ENCODE data around the gene ZNF579. TPM values are rescaled to one million over a fixed set of nuclear protein-coding genes. Genes with fewer than 3 reads are reported as not detected.
A peak's percentile ranks its signal among the peaks of the same experiment; 100 is the strongest.

Gene ZNF579
- total and polyA plus RNA-seq, 7 experiments from 2014 or later = 0.50 to 11.0 (median 6.1) TPM

DNA sequence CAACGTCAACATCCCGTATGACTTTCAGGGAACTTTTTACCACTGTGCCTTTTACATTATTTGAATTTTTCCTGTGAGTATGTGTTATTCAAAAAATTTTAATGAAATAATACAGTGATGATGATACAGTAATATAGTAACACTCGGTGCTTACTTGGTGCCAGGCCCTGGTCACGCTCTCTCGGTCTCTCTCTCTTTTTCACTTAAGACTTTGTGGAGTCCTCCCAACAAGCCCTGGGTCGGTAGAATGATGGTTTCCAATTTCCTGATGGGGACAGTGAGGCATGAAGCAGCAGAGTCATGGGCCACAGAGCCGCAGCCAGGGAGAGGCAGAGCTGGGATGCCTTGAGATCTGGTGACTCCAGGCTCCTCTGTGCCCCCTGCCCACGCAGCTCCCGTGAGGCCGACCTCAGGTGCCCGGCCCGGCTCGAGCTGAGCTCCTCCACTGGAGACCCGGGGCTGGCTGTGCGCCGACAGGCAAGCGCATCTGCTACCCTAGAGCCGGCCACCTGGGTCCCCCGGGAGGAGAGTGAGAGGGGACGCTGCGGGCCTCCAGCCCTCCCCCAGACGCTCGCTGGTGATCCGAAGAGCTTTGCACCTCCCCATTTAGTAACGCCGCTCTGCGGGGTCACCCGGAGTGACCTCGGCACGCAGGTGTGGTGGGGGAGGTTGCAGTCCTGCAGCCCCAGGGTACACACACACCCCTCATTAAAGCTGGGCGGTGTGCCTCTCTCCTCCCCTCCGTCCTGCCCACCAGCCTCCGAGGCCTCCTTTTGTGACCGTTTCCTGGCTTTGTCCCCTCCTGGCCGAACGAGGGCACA, 30.9 kb downstream of the ZNF579 start:
- intact Hi-C loops (cut with micrococcal nuclease) = no loop called here
- POLR2A ChIA-PET = no interaction called here
- Histone ChIP-seq H3K4me1 (ENCODE audit: control insufficient read depth in 2 of 2, insufficient read depth in 2 of 2, low read length in 2 of 2) (no peaks in the 10 kb centered on the region), H3K4me3 (ENCODE audit: low read length) (no peak overlapping the region), H3K27me3 (ENCODE audit: control insufficient read depth in 2 of 2, insufficient read depth in 2 of 2, low read length in 2 of 2) (no peaks in the 10 kb centered on the region), H3K9me3 (ENCODE audit: control insufficient read depth in 2 of 3, low read length in 3 of 3) (no peaks in the 10 kb centered on the region), H3K36me3 (ENCODE audit: control insufficient read depth in 2 of 3, insufficient read depth in 3 of 3, low read length in 3 of 3) (no peaks in the 10 kb centered on the region), H3K27ac (ENCODE audit: low read depth, low read length) (no peak overlapping the region)
- peaks cover 15 to 39% (median 17%) of the 10 kb centered on the region in 5 donors for H3K27me3 Mint-ChIP-seq
- ATAC-seq (no peak), DNase-seq (no peak)
- CTCF ChIA-PET = no interaction called here
- peaks cover 0 to 2% (median 0%) of the 10 kb centered on the region in 11 donors for H3K9me3 Mint-ChIP-seq
- no peaks in the 10 kb centered on the region for H3K36me3 Mint-ChIP-seq
- H3K4me1 Mint-ChIP-seq = peaks cover 0 to 10% (median 0%) of the 10 kb centered on the region in 7 donors
- H3K27ac Mint-ChIP-seq = no peak overlapping the region
- H3K4me3 Mint-ChIP-seq = no peak overlapping the region

- ChIA-PET CTCF (no interaction called here), POLR2A (no interaction called here)
- ATAC-seq = peak; percentile 32
- Histone ChIP-seq H3K36me3 (ENCODE audit: control insufficient read depth in 2 of 3, insufficient read depth in 3 of 3, low read length in 3 of 3) (no peaks in the 10 kb centered on the region), H3K27ac (ENCODE audit: low read depth, low read length) (no peak overlapping the region), H3K27me3 (ENCODE audit: control insufficient read depth in 2 of 2, insufficient read depth in 2 of 2, low read length in 2 of 2) (no peaks in the 10 kb centered on the region), H3K4me1 (ENCODE audit: control insufficient read depth in 2 of 2, insufficient read depth in 2 of 2, low read length in 2 of 2) (no peaks in the 10 kb centered on the region), H3K9me3 (ENCODE audit: control insufficient read depth in 2 of 3, low read length in 3 of 3) (no peaks in the 10 kb centered on the region), H3K4me3 (ENCODE audit: low read length) (no peak overlapping the region)
- Mint-ChIP-seq H3K4me1 (peaks cover 0 to 10% (median 0%) of the 10 kb centered on the region in 7 donors), H3K27me3 (peaks cover 11 to 35% (median 17%) of the 10 kb centered on the region in 5 donors), H3K4me3 (no peak overlapping the region), H3K9me3 (peaks cover 0 to 6% (median 0%) of the 10 kb centered on the region in 11 donors), H3K36me3 (no peaks in the 10 kb centered on the region), H3K27ac (peak overlapping the region in 1 of 9 donors; percentile 49)
- DNase-seq = no peak
- intact Hi-C loops (cut with micrococcal nuclease) = no loop called here
Measured at GRCh38 chr19:55546822-55547614, 33.6 kb downstream of the ZNF579 start.

DNA sequence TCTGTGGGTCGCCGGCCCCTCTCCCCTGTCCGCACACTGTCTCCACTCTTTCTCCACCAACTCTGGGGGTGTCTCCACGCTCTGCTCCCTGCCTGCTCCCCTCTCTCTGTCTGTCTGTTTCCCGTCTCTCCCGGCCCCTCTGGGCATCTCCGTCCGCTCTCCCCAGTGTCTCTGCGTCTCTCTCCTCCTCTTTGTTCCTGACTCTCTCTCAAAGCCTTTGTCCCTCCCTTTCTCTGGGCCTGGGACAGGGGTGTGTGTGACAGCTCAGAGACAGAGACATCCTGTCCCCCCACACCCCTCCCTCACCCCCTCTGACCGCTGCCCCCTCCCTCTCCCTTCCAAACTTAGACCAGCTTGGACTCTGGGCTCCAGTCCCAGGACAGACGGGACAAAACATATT, 34.6 kb downstream of the ZNF579 start:
- Mint-ChIP-seq H3K36me3 (no peaks in the 10 kb centered on the region), H3K27me3 (peaks cover 11 to 35% (median 21%) of the 10 kb centered on the region in 5 donors), H3K4me3 (no peak overlapping the region), H3K27ac (peak overlapping the region in 1 of 9 donors; percentile 25), H3K4me1 (peaks cover 0 to 10% (median 0%) of the 10 kb centered on the region in 7 donors), H3K9me3 (peaks cover 0 to 6% (median 0%) of the 10 kb centered on the region in 11 donors)
- Histone ChIP-seq H3K27ac (ENCODE audit: low read depth, low read length) (no peak overlapping the region), H3K27me3 (ENCODE audit: control insufficient read depth in 2 of 2, insufficient read depth in 2 of 2, low read length in 2 of 2) (no peaks in the 10 kb centered on the region), H3K4me1 (ENCODE audit: control insufficient read depth in 2 of 2, insufficient read depth in 2 of 2, low read length in 2 of 2) (no peaks in the 10 kb centered on the region), H3K36me3 (ENCODE audit: control insufficient read depth in 2 of 3, insufficient read depth in 3 of 3, low read length in 3 of 3) (no peaks in the 10 kb centered on the region), H3K9me3 (ENCODE audit: control insufficient read depth in 2 of 3, low read length in 3 of 3) (no peaks in the 10 kb centered on the region), H3K4me3 (ENCODE audit: low read length) (no peak overlapping the region)
- CTCF ChIA-PET = no interaction called here
- no peak for ATAC-seq
- POLR2A ChIA-PET = no interaction called here
- intact Hi-C loops (cut with micrococcal nuclease) = no loop called here
- no peak for DNase-seq

- Histone ChIP-seq H3K9me3 (ENCODE audit: control insufficient read depth in 2 of 3, low read length in 3 of 3) (no peaks in the 10 kb centered on the region), H3K27ac (ENCODE audit: low read depth, low read length) (no peak within 1 kb of the TSS), H3K36me3 (ENCODE audit: control insufficient read depth in 2 of 3, insufficient read depth in 3 of 3, low read length in 3 of 3) (no peaks in the 10 kb centered on the region), H3K4me1 (ENCODE audit: control insufficient read depth in 2 of 2, insufficient read depth in 2 of 2, low read length in 2 of 2) (no peaks in the 10 kb centered on the region), H3K4me3 (ENCODE audit: low read length) (no peak within 1 kb of the TSS), H3K27me3 (ENCODE audit: control insufficient read depth in 2 of 2, insufficient read depth in 2 of 2, low read length in 2 of 2) (no peaks in the 10 kb centered on the region)
- peaks cover 11 to 38% (median 21%) of the 10 kb centered on the region in 5 donors for H3K27me3 Mint-ChIP-seq
- peaks cover 0 to 10% (median 0%) of the 10 kb centered on the region in 7 donors for H3K4me1 Mint-ChIP-seq
- ChIA-PET POLR2A (no interaction called here), CTCF (no interaction called here)
- peak within 1 kb of the TSS in 2 of 9 donors; percentile 23 to 25 for H3K27ac Mint-ChIP-seq
- H3K9me3 Mint-ChIP-seq = peaks cover 0 to 6% (median 0%) of the 10 kb centered on the region in 11 donors
- H3K4me3 Mint-ChIP-seq = no peak within 1 kb of the TSS
- H3K36me3 Mint-ChIP-seq = no peaks in the 10 kb centered on the region
- ATAC-seq = no peak
- intact Hi-C loops (cut with micrococcal nuclease) = no loop called here
- DNase-seq = no peak
Measured at GRCh38 chr19:55545443-55545842, 35.2 kb downstream of the ZNF579 start, which contains the start of gene SBK3. Gene SBK3 (minus strand): TSS chr19:55545543. CDS start chr19:55545543, 0 bp downstream.

DNA sequence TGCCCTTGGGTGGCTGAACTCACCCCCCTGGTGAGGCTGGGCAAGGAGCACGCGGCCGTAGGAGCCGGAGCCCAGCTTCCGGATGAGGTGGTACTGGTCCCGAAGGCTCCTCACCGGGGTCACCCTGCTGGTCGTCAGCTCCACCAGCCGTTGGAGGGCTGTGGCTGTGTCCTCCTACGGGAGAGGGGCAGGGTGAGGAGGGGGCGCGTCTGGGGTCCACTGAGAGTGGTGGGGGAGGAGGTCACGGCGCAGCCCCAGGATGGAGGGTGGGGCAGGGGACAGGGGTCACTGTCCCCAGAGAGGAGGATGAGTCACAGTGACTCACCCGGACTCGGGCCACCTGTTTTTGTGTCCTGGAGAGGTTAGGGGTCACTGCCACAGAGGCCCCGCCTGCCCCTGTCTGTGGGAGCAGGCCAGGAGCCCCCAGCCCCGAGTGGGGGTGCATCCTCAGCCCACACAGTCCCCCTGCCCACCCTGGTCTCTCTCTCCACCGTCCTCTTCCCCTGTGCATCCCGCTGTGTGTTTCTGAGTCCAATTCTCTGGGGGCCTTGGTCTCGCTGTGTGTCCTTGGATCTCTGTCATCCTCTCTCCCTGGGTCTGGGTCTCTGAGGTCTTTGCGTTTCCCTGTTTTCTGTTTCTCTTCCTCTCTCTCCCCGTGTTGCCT, 35.7 kb downstream of the ZNF579 start:
- peaks cover 0 to 10% (median 0%) of the 10 kb centered on the region in 7 donors for H3K4me1 Mint-ChIP-seq
- Histone ChIP-seq H3K4me1 (ENCODE audit: control insufficient read depth in 2 of 2, insufficient read depth in 2 of 2, low read length in 2 of 2) (no peaks in the 10 kb centered on the region), H3K4me3 (ENCODE audit: low read length) (no peak overlapping the region), H3K27me3 (ENCODE audit: control insufficient read depth in 2 of 2, insufficient read depth in 2 of 2, low read length in 2 of 2) (no peaks in the 10 kb centered on the region), H3K27ac (ENCODE audit: low read depth, low read length) (no peak overlapping the region), H3K36me3 (ENCODE audit: control insufficient read depth in 2 of 3, insufficient read depth in 3 of 3, low read length in 3 of 3) (no peaks in the 10 kb centered on the region), H3K9me3 (ENCODE audit: control insufficient read depth in 2 of 3, low read length in 3 of 3) (no peaks in the 10 kb centered on the region)
- H3K27ac Mint-ChIP-seq = peak overlapping the region in 1 of 9 donors; percentile 23
- ATAC-seq (no peak), DNase-seq (no peak)
- ChIA-PET CTCF (no interaction called here), POLR2A (no interaction called here)
- intact Hi-C loops (cut with micrococcal nuclease) = no loop called here
- no peaks in the 10 kb centered on the region for H3K36me3 Mint-ChIP-seq
- H3K4me3 Mint-ChIP-seq = no peak overlapping the region
- peaks cover 0 to 6% (median 0%) of the 10 kb centered on the region in 11 donors for H3K9me3 Mint-ChIP-seq
- peaks cover 11 to 38% (median 21%) of the 10 kb centered on the region in 5 donors for H3K27me3 Mint-ChIP-seq

GRCh38 chr19:55544014-55544413, 36.6 kb downstream of the ZNF579 start:
- ChIA-PET POLR2A (no interaction called here), CTCF (no interaction called here)
- H3K4me1 ChIP-seq (ENCODE audit: control insufficient read depth in 2 of 2, insufficient read depth in 2 of 2, low read length in 2 of 2) = no peaks in the 10 kb centered on the region
- Mint-ChIP-seq H3K27me3 (peaks cover 11 to 38% (median 21%) of the 10 kb centered on the region in 5 donors), H3K27ac (no peak overlapping the region), H3K9me3 (peaks cover 0 to 6% (median 0%) of the 10 kb centered on the region in 11 donors), H3K36me3 (no peaks in the 10 kb centered on the region), H3K4me3 (no peak overlapping the region), H3K4me1 (peaks cover 0 to 10% (median 0%) of the 10 kb centered on the region in 7 donors)
- no peaks in the 10 kb centered on the region for H3K9me3 ChIP-seq (ENCODE audit: control insufficient read depth in 2 of 3, low read length in 3 of 3)
- H3K36me3 ChIP-seq (ENCODE audit: control insufficient read depth in 2 of 3, insufficient read depth in 3 of 3, low read length in 3 of 3) = no peaks in the 10 kb centered on the region
- DNase-seq = no peak
- no peak overlapping the region for H3K27ac ChIP-seq (ENCODE audit: low read depth, low read length)
- no peaks in the 10 kb centered on the region for H3K27me3 ChIP-seq (ENCODE audit: control insufficient read depth in 2 of 2, insufficient read depth in 2 of 2, low read length in 2 of 2)
- ATAC-seq = no peak
- intact Hi-C loops (cut with micrococcal nuclease) = no loop called here
- no peak overlapping the region for H3K4me3 ChIP-seq (ENCODE audit: low read length)
